Measurements from ENCODE around the gene NLRP14.

Gene NLRP14

GRCh38 chr11:7089328-7090251 lies 69.3 kb downstream of the NLRP14 start:
- Histone ChIP-seq H3K9ac (ENCODE audit: low read length) (no peak overlapping the region), H3K27me3 (ENCODE audit: control insufficient read depth, insufficient read depth, low read length) (no peaks in the 10 kb centered on the region; the same call in 1 of the 2 replicates), H3K4me3 (ENCODE audit: low read depth, low read length) (no peak overlapping the region; the same call in 1 of the 2 replicates), H3K36me3 (ENCODE audit: control insufficient read depth, insufficient read depth, low read length) (no peaks in the 10 kb centered on the region), H3K27ac (ENCODE audit: low read depth, low read length) (no peak overlapping the region), H3K9me3 (ENCODE audit: control insufficient read depth, insufficient read depth, low read depth, low read length) (peaks cover 4% of the 10 kb centered on the region; the same call in 1 of the 2 replicates), H3K4me1 (ENCODE audit: control insufficient read depth, insufficient read depth, low read length) (no peaks in the 10 kb centered on the region)

DNA sequence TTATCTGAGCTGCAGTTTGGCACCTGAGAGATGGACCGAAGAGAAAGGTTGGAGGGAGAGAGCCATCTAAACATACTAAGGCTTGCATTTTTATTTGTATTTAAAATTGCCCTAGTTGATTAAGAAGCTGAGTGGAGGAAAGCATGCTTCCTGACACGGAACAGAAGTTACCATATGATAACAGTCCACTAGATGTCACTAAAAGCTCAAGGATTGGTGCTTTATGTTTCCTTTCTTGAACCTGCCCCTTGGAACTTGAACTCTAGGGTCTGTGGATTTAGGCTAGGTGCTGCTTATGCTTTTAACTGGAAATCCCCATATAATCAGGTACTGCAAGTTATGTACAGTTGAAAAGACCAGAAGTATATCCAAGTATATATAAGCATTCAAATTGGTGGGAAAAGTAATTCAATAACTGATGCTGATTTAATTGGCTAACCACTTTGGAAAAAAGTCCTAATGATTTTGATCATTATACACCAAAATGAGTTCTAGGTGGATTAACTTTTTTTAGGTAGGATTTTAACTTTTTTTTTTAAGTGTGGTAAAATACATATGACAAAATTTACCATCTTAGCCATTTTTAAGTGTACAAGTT lies 78.1 kb downstream of the NLRP14 start:
- no peak overlapping the region for H3K9ac ChIP-seq (ENCODE audit: low read length)
- no peaks in the 10 kb centered on the region for H3K9me3 ChIP-seq (ENCODE audit: control insufficient read depth, insufficient read depth, low read depth, low read length)
- H3K4me3 ChIP-seq (ENCODE audit: low read depth, low read length): no peak overlapping the region
- H3K4me1 ChIP-seq (ENCODE audit: control insufficient read depth, insufficient read depth, low read length): no peaks in the 10 kb centered on the region
- H3K27ac ChIP-seq (ENCODE audit: low read depth, low read length): no peak overlapping the region
- H3K27me3 ChIP-seq (ENCODE audit: control insufficient read depth, insufficient read depth, low read length): peaks cover 6% of the 10 kb centered on the region; the same call in 1 of the 2 replicates
- no peaks in the 10 kb centered on the region for H3K36me3 ChIP-seq (ENCODE audit: control insufficient read depth, insufficient read depth, low read length)

DNA sequence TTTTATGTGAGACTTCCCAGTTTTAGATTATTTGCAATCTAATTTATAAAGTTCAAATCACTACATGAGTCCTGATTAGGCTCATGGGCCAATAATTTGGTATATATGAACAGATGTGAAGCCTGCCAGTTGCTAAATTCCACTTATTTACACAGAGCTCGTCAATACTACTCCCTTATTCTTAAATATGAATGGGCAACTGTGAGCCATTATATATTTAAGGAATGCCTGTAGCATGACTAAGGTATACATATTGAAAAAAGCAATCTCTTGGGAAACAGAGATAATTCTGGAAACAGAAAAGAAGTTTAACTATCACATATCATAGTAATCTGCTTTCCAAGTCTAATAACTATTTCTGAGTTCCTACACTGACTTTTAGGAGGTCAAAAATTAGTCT lies 95.5 kb downstream of the NLRP14 start:
- Histone ChIP-seq H3K4me3 (ENCODE audit: low read depth, low read length) (no peak overlapping the region), H3K27ac (ENCODE audit: low read depth, low read length) (no peak overlapping the region), H3K4me1 (ENCODE audit: control insufficient read depth, insufficient read depth, low read length) (no peaks in the 10 kb centered on the region), H3K36me3 (ENCODE audit: control insufficient read depth, insufficient read depth, low read length) (no peaks in the 10 kb centered on the region), H3K27me3 (ENCODE audit: control insufficient read depth, insufficient read depth, low read length) (0 out of 2 replicates have a peak, but pooled peaks cover 5% of the 10 kb centered on the region), H3K9ac (ENCODE audit: low read length) (no peak overlapping the region), H3K9me3 (ENCODE audit: control insufficient read depth, insufficient read depth, low read depth, low read length) (no peaks in the 10 kb centered on the region)

DNA sequence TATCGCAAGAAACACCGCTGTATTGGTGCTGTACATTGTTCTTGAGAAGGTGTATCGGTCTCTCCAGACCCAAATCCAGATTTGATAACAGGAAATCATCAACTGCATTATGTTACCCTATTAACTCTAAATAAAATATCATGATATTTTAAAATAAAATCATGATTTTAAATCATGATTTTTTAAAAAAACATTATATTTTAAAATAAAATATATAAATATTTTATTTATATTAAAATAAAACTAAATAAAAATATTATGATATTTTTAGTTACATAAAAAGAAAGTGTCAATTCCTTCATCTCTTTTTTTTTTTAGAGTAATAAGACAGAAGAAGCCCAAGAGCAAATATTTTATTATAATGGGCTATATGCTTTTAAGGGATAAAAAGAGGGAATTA lies 96.1 kb downstream of the NLRP14 start:
- H3K27ac ChIP-seq (ENCODE audit: low read depth, low read length): no peak overlapping the region
- no peaks in the 10 kb centered on the region for H3K36me3 ChIP-seq (ENCODE audit: control insufficient read depth, insufficient read depth, low read length)
- H3K4me3 ChIP-seq (ENCODE audit: low read depth, low read length): no peak overlapping the region
- 0 out of 2 replicates have a peak, but pooled peaks cover 5% of the 10 kb centered on the region for H3K27me3 ChIP-seq (ENCODE audit: control insufficient read depth, insufficient read depth, low read length)
- no peaks in the 10 kb centered on the region for H3K9me3 ChIP-seq (ENCODE audit: control insufficient read depth, insufficient read depth, low read depth, low read length)
- H3K9ac ChIP-seq (ENCODE audit: low read length): no peak overlapping the region
- no peaks in the 10 kb centered on the region for H3K4me1 ChIP-seq (ENCODE audit: control insufficient read depth, insufficient read depth, low read length)
